Left lung (tissue), 10 donors: ENCODE measurements around the gene PTPRR. TPM values are rescaled to one million over a fixed set of nuclear protein-coding genes. Genes with fewer than 3 reads are reported as not detected.

Experiments used
- ATAC-seq: fragments of 200-7000 bp; cut with Tn5 transposase; one replicate; pipeline ENCODE4 v1.9.1; 2020; ENCODE audit warnings: moderate library complexity
- DNase-seq, 4 donors: peaks; one replicate each; pipeline ENCODE4 v3.0.0-alpha.2; 2013 to 2020
- H3K27ac ChIP-seq, 2 donors: fragments of 200-600 bp; sonication (generic) in 1 of 2; one replicate each; pipeline versions ENCODE4 v1.5.0 to v1.8.0; 2020 to 2021
- H3K27me3 ChIP-seq, 2 donors: fragments of 200-600 bp; sonication (generic) in 1 of 2; one replicate each; pipeline versions ENCODE4 v1.5.0 to v1.8.0; 2020 to 2021
- H3K36me3 ChIP-seq, 2 donors: fragments of 200-600 bp; sonication (generic) in 1 of 2; one replicate each; pipeline versions ENCODE4 v1.5.0 to v1.8.0; 2020 to 2021
- H3K4me1 ChIP-seq, 2 donors: fragments of 200-600 bp; one replicate each; pipeline ENCODE4 v1.8.0; 2021
- H3K4me3 ChIP-seq, 2 donors: fragments of 200-600 bp; sonication (generic) in 1 of 2; one replicate each; pipeline versions ENCODE4 v1.5.0 to v1.8.0; 2020 to 2021; ENCODE audit warnings: mild to moderate bottlenecking in 1 of 2
- H3K9me3 ChIP-seq, 2 donors: fragments of 200-600 bp; sonication (generic) in 1 of 2; one replicate each; pipeline versions ENCODE4 v1.5.0 to v1.8.0; 2020 to 2021
- CTCF ChIP-seq, 2 donors: fragments of 200-600 bp; sonication (generic) in 1 of 2; IDR thresholded peaks; one replicate each; pipeline versions ENCODE4 v1.5.0 to v1.8.0; 2021; ENCODE audit warnings: antibody characterized with exemption in 2 of 2
- intact Hi-C, 2 donors: fragments of 100-400 bp; cut with DNase I; formaldehyde crosslinking; loops; one replicate each; pipeline versions ENCODE4 v1.11.2 to v1.14.2; 2022
- polyA plus RNA-seq, 6 donors: library from polyadenylated mRNA; unstranded; fragments of 120-200 nt; gene quantifications; one replicate each; pipeline ENCODE4 v1.2.1, GENCODE V29; 2013; ENCODE audit not compliant: insufficient read length in 6 of 6
- total RNA-seq, 2 donors: library from RNA; stranded (reverse); fragmentation: NEBNext Ultra II Directional; extraction: Animal tissue kit (Norgen Biotek cat#: 25700); gene quantifications; one replicate each; pipeline ENCODE4 v1.2.1, GENCODE V29; 2021
- donor health status: DM: no; HTN: yes; CAD: no.
- donor health status: DM: no; HTN: no; CAD: no.

PTPRR gene
- total and polyA plus RNA-seq, 8 donors, result 0.10 to 1.4 (median 0.20) TPM

- no peak overlapping the region for H3K27ac ChIP-seq
- ATAC-seq (no peak), DNase-seq (no peak)
- no peak overlapping the region for H3K4me3 ChIP-seq
- no peaks in the 10 kb centered on the region for H3K27me3 ChIP-seq
- intact Hi-C loops, result no loop called here
- no peak for TF ChIP-seq CTCF (IDR thresholded peaks at IDR 0.05)
- H3K4me1 ChIP-seq, result no peaks in the 10 kb centered on the region
- H3K9me3 ChIP-seq, result peaks cover 0 to 2% of the 10 kb centered on the region in 2 donors
- H3K36me3 ChIP-seq, result no peaks in the 10 kb centered on the region
Measured at GRCh38 chr12:70895956-70896355, 24.6 kb downstream of the PTPRR start.

- DNase-seq (no peak), ATAC-seq (no peak)
- no peaks in the 10 kb centered on the region for H3K36me3 ChIP-seq
- no peak overlapping the region for H3K27ac ChIP-seq
- H3K27me3 ChIP-seq, result no peaks in the 10 kb centered on the region
- no peak for TF ChIP-seq CTCF (IDR thresholded peaks at IDR 0.05)
- peaks cover 0 to 2% of the 10 kb centered on the region in 2 donors for H3K9me3 ChIP-seq
- H3K4me3 ChIP-seq, result no peak overlapping the region
- no peaks in the 10 kb centered on the region for H3K4me1 ChIP-seq
- intact Hi-C loops, result no loop called here
Measured at GRCh38 chr12:70892593-70892992, 27.9 kb downstream of the PTPRR start.

- Histone ChIP-seq H3K4me1 (no peaks in the 10 kb centered on the region), H3K27me3 (no peaks in the 10 kb centered on the region), H3K9me3 (no peaks in the 10 kb centered on the region), H3K27ac (no peak overlapping the region), H3K36me3 (no peaks in the 10 kb centered on the region), H3K4me3 (no peak overlapping the region)
- intact Hi-C loops, result no loop called here
- no peak for TF ChIP-seq CTCF (IDR thresholded peaks at IDR 0.05)
- DNase-seq, result no peak
- no peak for ATAC-seq
Measured at GRCh38 chr12:70890895-70891832, 29.4 kb downstream of the PTPRR start.

- no peak overlapping the region for H3K27ac ChIP-seq
- H3K9me3 ChIP-seq, result no peaks in the 10 kb centered on the region
- ATAC-seq (no peak), DNase-seq (peak in 2 of 4 donors; percentile 36 to 44)
- H3K4me3 ChIP-seq, result no peak overlapping the region
- H3K36me3 ChIP-seq, result no peaks in the 10 kb centered on the region
- intact Hi-C loops, result no loop called here
- no peaks in the 10 kb centered on the region for H3K27me3 ChIP-seq
- no peaks in the 10 kb centered on the region for H3K4me1 ChIP-seq
- TF ChIP-seq CTCF (IDR thresholded peaks at IDR 0.05), result no peak
Measured at GRCh38 chr12:70885956-70886355, 34.6 kb downstream of the PTPRR start.

GRCh38 chr12:70883855-70884254, 36.7 kb downstream of the PTPRR start:
- intact Hi-C loops, result no loop called here
- Histone ChIP-seq H3K4me1 (no peaks in the 10 kb centered on the region), H3K27ac (no peak overlapping the region), H3K4me3 (no peak overlapping the region), H3K36me3 (no peaks in the 10 kb centered on the region), H3K27me3 (no peaks in the 10 kb centered on the region), H3K9me3 (no peaks in the 10 kb centered on the region)
- DNase-seq, result no peak
- no peak for ATAC-seq
- TF ChIP-seq CTCF (IDR thresholded peaks at IDR 0.05), result no peak
